ENCODE data around the gene SIGMAR1.
"Not testable (repeated sequence)": the region's sequence is repeated elsewhere in the genome, so short reads cannot be mapped to it uniquely, and the experiment has no call there.

SIGMAR1 gene

DNA sequence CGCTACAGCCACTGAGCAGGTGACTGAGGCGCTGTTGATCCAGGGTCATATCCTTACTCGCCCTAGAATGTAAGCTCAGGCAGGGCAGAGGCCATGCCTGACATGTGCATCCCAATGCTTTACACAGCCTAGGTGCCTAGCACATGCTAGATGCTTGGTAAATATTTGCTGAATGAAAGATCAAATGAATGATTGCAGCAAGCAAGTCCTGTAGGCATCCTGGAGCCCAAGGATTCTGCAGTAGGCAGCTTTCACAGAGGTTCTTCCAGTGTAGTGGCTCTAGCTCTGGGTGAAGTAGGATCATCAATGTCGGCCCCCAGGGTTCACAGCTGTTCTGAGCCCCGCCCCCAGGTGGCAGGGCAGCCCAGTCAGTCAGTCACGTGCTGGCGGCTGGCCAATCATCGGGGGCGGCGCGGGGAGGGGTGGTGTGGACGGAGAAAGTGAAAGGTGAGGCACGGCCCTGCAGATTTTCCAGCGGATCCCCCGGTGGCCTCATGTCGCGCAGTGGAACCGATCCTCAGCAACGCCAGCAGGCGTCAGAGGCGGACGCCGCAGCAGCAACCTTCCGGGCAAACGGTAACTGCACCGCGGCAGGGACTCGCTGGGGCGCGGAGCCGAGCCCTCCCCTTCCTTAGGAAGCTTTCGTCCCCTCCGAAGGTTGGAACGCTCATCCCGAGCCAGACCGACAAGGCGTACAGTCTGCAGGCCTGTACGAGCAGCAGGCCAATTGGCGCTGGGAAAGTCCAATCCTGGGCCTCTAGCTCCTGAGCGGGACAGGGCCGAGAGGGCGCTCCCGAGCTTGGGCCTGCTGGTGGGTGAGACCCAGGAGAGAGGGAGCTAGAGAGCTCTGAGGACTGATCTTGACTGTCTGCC lies 8.9 kb upstream of the SIGMAR1 start, which contains the start of gene GALT:
TSS of gene GALT (plus strand) at position 465 of the 873 bp plus-strand sequence. CDS start at position 495, 30 bp downstream.
- Histone ChIP-seq H3K4me1 (ENCODE audit: control insufficient read depth, insufficient read depth, low read length, unreplicated experiment) (peaks cover 27% of the 10 kb centered on the region), H3K27ac (ENCODE audit: low read depth, low read length) (peak within 1 kb of the TSS; percentile 40; the same call in 1 of the 2 replicates), H3K36me3 (ENCODE audit: insufficient read depth, low read length) (no peaks in the 10 kb centered on the region), H2AFZ (ENCODE audit: low read length, unreplicated experiment) (peak within 1 kb of the TSS; percentile 79), H3K4me3 (ENCODE audit: low read depth, low read length) (peak within 1 kb of the TSS; percentile 89), H3K79me2 (ENCODE audit: control insufficient read depth, insufficient read depth, low read length, unreplicated experiment) (peaks cover 12% of the 10 kb centered on the region), H3K27me3 (ENCODE audit: insufficient read depth, low read length) (no peaks in the 10 kb centered on the region)

DNA sequence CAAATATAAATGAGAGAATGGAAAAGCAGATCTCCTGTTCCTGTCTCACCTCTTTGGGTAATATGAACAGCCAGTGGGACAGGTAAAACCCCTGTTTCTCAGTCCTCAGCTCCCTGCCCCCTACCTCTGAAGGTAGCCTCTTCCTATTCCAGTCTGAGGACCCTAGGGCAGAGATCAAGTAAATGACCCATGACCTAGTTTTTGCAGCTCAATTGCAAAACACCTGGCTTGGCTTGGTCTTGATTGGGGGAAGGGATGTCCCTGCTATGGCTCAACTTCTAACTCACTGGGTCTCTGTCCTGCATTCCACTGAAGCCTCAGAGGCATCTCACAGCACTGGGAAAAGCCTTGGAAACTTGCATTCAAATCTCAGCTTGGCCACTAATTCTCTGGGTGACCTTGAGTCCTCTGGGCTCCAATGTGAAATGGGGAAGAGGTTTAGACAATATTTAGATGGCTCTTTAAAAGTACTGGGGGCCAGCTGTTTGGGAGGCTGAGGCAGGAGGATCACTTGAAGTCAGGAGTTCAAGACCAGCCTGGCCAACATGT lies 7.3 kb upstream of the SIGMAR1 start:
- no peaks in the 10 kb centered on the region for H3K27me3 ChIP-seq (ENCODE audit: insufficient read depth, low read length)
- no peak overlapping the region for H3K27ac ChIP-seq (ENCODE audit: low read depth, low read length)
- H3K4me3 ChIP-seq (ENCODE audit: low read depth, low read length) = no peak overlapping the region
- peaks cover 12% of the 10 kb centered on the region for H3K79me2 ChIP-seq (ENCODE audit: control insufficient read depth, insufficient read depth, low read length, unreplicated experiment)
- H2AFZ ChIP-seq (ENCODE audit: low read length, unreplicated experiment) = no peak overlapping the region
- H3K36me3 ChIP-seq (ENCODE audit: insufficient read depth, low read length) = no peaks in the 10 kb centered on the region
- peaks cover 19% of the 10 kb centered on the region for H3K4me1 ChIP-seq (ENCODE audit: control insufficient read depth, insufficient read depth, low read length, unreplicated experiment)

DNA sequence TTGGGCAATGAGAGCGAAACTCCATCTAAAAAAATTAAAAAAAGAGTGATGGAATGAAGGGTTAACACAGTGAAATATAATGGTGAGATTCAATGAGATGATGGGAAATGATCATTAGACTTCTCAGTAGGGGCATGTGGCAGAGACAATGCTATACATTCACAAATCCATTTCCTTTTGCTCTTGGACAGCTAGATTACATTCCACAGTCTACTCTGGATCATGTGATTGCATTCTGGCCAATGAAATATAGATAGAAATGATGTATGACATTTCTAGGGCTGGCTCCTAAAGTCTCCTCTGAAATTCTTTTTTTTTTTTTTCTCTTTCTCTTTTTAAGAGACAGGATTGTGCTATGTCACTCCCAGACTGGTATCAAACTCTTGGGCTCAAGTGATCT lies 5.1 kb upstream of the SIGMAR1 start:
- H3K4me1 ChIP-seq (ENCODE audit: control insufficient read depth, insufficient read depth, low read length, unreplicated experiment) = peaks cover 19% of the 10 kb centered on the region
- H3K27me3 ChIP-seq (ENCODE audit: insufficient read depth, low read length) = no peaks in the 10 kb centered on the region
- no peak overlapping the region for H2AFZ ChIP-seq (ENCODE audit: low read length, unreplicated experiment)
- H3K79me2 ChIP-seq (ENCODE audit: control insufficient read depth, insufficient read depth, low read length, unreplicated experiment) = peaks cover 6% of the 10 kb centered on the region
- H3K27ac ChIP-seq (ENCODE audit: low read depth, low read length) = no peak overlapping the region
- no peak overlapping the region for H3K4me3 ChIP-seq (ENCODE audit: low read depth, low read length)
- no peaks in the 10 kb centered on the region for H3K36me3 ChIP-seq (ENCODE audit: insufficient read depth, low read length)

DNA sequence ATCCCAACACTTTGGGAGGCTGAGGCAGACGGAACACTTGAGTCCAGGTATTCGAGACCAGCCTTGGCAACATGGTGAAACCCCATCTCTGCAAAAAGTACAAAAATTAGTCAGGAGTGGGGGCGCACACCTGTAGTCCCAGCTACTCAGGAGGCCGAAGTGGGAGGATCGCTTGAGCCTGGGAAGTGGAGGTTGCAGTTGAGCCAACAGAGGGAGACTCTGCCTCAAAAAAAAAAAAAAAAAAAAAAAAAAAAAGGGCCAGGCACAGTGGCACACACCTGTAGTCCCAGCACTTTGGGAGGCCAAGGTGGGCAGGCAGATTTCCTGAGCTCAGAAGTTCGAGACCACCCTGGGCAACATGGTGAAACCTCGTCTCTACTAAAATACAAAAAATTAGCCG lies 1.7 kb upstream of the SIGMAR1 start:
- not testable (repeated sequence) for H2AFZ ChIP-seq (ENCODE audit: low read length, unreplicated experiment); H3K27me3 ChIP-seq (ENCODE audit: insufficient read depth, low read length)

DNA sequence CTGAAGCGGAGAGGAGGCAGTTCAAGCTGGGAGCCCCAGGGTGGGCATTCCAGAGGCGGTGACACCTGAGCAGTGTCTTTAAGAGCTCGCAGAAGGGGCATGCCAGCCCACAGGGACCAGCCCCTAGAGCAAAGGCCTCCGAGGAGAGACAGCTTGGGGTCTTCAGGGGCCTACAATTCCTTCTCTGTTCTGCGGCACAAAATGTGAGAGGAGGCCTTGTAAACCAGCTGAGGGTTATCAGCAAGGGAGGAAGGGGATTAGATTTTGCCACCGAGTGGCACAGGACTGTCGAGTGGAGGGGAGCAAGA lies 505 bp upstream of the SIGMAR1 start:
- Histone ChIP-seq H2AFZ (ENCODE audit: low read length, unreplicated experiment) (peak overlapping the region; percentile 91), H3K4me1 (ENCODE audit: control insufficient read depth, insufficient read depth, low read length, unreplicated experiment) (peaks cover 18% of the 10 kb centered on the region), H3K27ac (ENCODE audit: low read depth, low read length) (no peak overlapping the region), H3K27me3 (ENCODE audit: insufficient read depth, low read length) (no peaks in the 10 kb centered on the region), H3K79me2 (ENCODE audit: control insufficient read depth, insufficient read depth, low read length, unreplicated experiment) (peaks cover 23% of the 10 kb centered on the region), H3K36me3 (ENCODE audit: insufficient read depth, low read length) (no peaks in the 10 kb centered on the region), H3K4me3 (ENCODE audit: low read depth, low read length) (peak overlapping the region; percentile 98)

More for the DNA sequence above, 1.7 kb upstream of the SIGMAR1 start:
- Histone ChIP-seq H3K4me1 (ENCODE audit: control insufficient read depth, insufficient read depth, low read length, unreplicated experiment) (peaks cover 18% of the 10 kb centered on the region), H3K79me2 (ENCODE audit: control insufficient read depth, insufficient read depth, low read length, unreplicated experiment) (peaks cover 23% of the 10 kb centered on the region)
- not testable (repeated sequence) for H3K36me3 ChIP-seq (ENCODE audit: insufficient read depth, low read length); H3K4me3 ChIP-seq (ENCODE audit: low read depth, low read length); H3K27ac ChIP-seq (ENCODE audit: low read depth, low read length)

DNA sequence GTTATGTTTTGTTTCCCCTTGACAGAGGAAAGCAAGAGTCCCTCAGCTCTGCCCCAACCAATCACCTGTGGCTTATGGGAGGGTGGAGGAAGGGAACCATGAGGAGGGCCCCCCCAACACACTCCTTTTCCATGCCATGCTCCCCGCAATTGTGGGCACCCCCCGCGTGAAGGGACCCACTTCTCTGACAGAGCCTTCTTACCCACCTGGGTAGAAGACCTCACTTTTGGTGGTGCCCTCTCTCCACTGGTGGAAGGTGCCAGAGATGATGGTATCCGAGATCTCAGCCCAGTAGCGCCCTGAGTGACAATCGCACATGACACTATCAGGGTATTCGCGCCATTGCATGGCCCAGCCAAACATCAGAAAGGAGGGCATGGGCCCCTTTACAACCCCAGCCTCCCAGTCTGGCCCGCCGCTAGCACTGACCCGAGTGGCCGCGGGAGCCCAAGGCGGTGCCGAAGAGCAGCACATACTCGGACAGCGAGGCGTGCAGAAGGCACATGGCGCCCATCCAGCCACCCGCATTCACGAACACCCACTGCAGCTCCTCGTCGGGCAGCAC lies 714 bp downstream of the SIGMAR1 start:
- Histone ChIP-seq H3K79me2 (ENCODE audit: control insufficient read depth, insufficient read depth, low read length, unreplicated experiment) (peaks cover 23% of the 10 kb centered on the region), H3K27ac (ENCODE audit: low read depth, low read length) (peak overlapping the region; percentile 2; the same call in 1 of the 2 replicates), H3K4me3 (ENCODE audit: low read depth, low read length) (peak overlapping the region; percentile 98), H3K27me3 (ENCODE audit: insufficient read depth, low read length) (no peaks in the 10 kb centered on the region), H3K4me1 (ENCODE audit: control insufficient read depth, insufficient read depth, low read length, unreplicated experiment) (peaks cover 18% of the 10 kb centered on the region), H3K36me3 (ENCODE audit: insufficient read depth, low read length) (no peaks in the 10 kb centered on the region), H2AFZ (ENCODE audit: low read length, unreplicated experiment) (peak overlapping the region; percentile 79)

DNA sequence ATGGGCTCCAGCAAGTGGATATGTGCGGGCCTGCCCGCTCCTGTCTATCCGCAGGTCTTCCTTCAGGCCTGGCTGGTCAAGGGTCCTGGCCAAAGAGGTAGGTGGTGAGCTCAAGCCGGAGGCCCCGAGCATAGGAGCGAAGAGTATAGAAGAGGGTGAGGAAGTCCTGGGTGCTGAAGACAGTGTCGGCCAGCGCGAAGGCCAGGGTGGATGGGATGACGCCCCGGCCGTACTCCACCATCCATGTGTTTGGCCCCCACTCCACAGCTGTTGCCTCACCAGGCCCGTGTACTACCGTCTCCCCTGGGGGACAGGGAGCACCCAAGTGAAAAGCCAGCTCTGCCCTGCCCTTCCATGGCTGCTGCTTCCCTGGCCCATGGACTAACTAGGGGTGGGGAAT lies 2.0 kb downstream of the SIGMAR1 start:
- no peak overlapping the region for H3K27ac ChIP-seq (ENCODE audit: low read depth, low read length)

DNA sequence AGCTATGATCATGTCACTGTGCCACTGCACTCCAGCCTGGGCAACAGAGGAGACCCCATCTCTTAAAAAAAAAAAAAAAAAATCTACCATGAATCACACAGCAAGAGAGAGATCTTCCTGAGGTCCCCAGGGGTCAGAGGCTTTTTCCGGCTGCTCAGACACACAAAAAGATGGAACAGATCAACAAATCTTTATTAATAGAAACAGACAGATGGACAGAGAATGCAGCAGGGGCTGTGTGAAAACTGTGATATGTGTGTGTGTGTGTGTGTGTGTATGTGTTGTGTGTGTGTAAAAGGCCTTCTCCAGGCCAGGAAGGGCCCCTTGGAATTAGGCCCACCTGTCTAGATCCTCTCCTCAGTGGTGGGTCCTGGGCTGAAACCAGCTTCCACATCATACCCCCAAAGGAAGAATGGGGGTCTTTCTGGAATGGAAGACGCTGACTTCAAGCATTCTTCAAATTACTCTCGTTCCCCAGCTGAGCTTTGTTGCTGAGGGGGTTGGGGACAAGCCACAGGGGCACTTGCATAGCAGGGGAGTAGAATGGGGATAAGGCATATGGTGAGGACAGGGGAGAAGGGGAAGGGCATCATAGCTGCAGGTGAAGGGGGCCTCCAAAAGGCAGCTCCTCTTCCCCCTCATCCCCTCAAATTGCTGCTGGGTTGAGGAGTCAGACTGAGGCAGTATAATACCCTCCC lies 2.9 kb downstream of the SIGMAR1 start:
- Histone ChIP-seq H3K27me3 (ENCODE audit: insufficient read depth, low read length) (peaks cover 8% of the 10 kb centered on the region), H3K4me3 (ENCODE audit: low read depth, low read length) (no peak overlapping the region; the same call in 1 of the 2 replicates), H3K27ac (ENCODE audit: low read depth, low read length) (no peak overlapping the region), H3K4me1 (ENCODE audit: control insufficient read depth, insufficient read depth, low read length, unreplicated experiment) (peaks cover 15% of the 10 kb centered on the region), H3K79me2 (ENCODE audit: control insufficient read depth, insufficient read depth, low read length, unreplicated experiment) (peaks cover 23% of the 10 kb centered on the region), H2AFZ (ENCODE audit: low read length, unreplicated experiment) (no peak overlapping the region), H3K36me3 (ENCODE audit: insufficient read depth, low read length) (no peaks in the 10 kb centered on the region)

More for the DNA sequence above, 2.0 kb downstream of the SIGMAR1 start:
- Histone ChIP-seq H2AFZ (ENCODE audit: low read length, unreplicated experiment) (no peak overlapping the region), H3K27me3 (ENCODE audit: insufficient read depth, low read length) (no peaks in the 10 kb centered on the region), H3K36me3 (ENCODE audit: insufficient read depth, low read length) (no peaks in the 10 kb centered on the region), H3K79me2 (ENCODE audit: control insufficient read depth, insufficient read depth, low read length, unreplicated experiment) (peaks cover 23% of the 10 kb centered on the region), H3K4me3 (ENCODE audit: low read depth, low read length) (peak overlapping the region; percentile 98), H3K4me1 (ENCODE audit: control insufficient read depth, insufficient read depth, low read length, unreplicated experiment) (peaks cover 15% of the 10 kb centered on the region)

DNA sequence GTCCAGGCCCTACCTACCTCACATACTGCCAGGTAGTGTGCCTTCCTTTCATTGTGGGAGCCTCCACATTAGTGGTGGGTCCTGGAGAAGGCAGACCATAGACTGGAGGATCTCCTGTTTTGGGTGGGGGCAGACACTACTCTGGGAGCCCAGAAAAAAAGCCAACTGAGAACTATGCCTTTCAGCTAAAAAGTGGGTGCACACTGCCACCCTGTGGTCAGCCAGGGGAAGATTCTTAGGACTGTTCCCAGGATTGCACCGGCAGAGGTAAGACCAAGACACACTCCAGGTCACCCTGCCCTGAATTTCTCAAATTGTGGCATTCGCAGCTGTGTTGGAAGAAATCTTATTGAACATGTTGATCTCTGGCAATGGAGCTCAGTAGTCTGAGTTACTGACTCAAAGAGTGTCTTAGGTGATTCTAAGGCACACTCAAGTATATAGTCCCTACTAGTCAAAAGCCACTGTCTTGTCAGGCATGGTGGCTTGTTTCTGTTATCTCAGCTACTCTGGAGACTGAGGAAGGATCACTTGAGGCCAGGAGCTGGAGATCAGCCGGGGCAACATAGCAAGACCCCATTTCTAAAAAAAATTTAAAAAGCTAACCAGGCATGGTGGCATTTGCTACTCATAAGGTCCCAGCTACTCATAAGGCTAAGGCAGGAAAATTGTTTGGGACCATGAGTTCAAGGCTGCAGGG lies 3.6 kb downstream of the SIGMAR1 start:
- no peak overlapping the region for H3K27ac ChIP-seq (ENCODE audit: low read depth, low read length)

DNA sequence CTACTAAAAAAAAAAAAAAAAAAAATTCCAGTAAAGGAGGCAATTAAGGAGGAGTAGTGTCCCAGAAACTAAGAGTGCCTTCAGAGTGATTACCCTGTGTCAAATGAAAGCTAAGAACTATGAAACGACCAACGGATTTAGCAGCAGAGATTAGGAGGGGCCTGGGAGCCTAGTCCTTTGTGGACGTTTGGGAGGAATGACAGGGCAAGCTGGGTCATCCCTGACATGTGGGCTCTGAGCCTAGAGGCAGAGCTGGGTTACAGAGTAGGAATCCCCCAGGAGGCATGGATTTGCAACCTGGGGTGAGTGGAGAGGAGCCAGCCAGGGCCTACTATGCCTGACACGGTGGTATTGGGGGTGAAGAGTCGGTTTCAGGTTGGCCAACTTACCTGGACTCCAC lies 4.4 kb downstream of the SIGMAR1 start:
- H3K4me3 ChIP-seq (ENCODE audit: low read depth, low read length) = no peak overlapping the region
- H3K36me3 ChIP-seq (ENCODE audit: insufficient read depth, low read length) = no peaks in the 10 kb centered on the region
- peaks cover 15% of the 10 kb centered on the region for H3K4me1 ChIP-seq (ENCODE audit: control insufficient read depth, insufficient read depth, low read length, unreplicated experiment)
- peaks cover 23% of the 10 kb centered on the region for H3K79me2 ChIP-seq (ENCODE audit: control insufficient read depth, insufficient read depth, low read length, unreplicated experiment)
- H3K27ac ChIP-seq (ENCODE audit: low read depth, low read length) = no peak overlapping the region
- H3K27me3 ChIP-seq (ENCODE audit: insufficient read depth, low read length) = peaks cover 23% of the 10 kb centered on the region
- no peak overlapping the region for H2AFZ ChIP-seq (ENCODE audit: low read length, unreplicated experiment)

More for the DNA sequence above, 3.6 kb downstream of the SIGMAR1 start:
- H3K27me3 ChIP-seq (ENCODE audit: insufficient read depth, low read length) = peaks cover 15% of the 10 kb centered on the region
- no peaks in the 10 kb centered on the region for H3K36me3 ChIP-seq (ENCODE audit: insufficient read depth, low read length)
- H3K79me2 ChIP-seq (ENCODE audit: control insufficient read depth, insufficient read depth, low read length, unreplicated experiment) = peaks cover 23% of the 10 kb centered on the region
- no peak overlapping the region for H3K4me3 ChIP-seq (ENCODE audit: low read depth, low read length)
- H3K4me1 ChIP-seq (ENCODE audit: control insufficient read depth, insufficient read depth, low read length, unreplicated experiment) = peaks cover 15% of the 10 kb centered on the region
- no peak overlapping the region for H2AFZ ChIP-seq (ENCODE audit: low read length, unreplicated experiment)
